ENCODE data around the gene EML3. TPM values are rescaled to one million over a fixed set of nuclear protein-coding genes. Genes with fewer than 3 reads are reported as not detected.
"Not testable (repeated sequence)": the region's sequence is repeated elsewhere in the genome, so short reads cannot be mapped to it uniquely, and the experiment has no call there.

EML3 gene
- total RNA-seq, 1 donor from 2014 or later, result 13.1 TPM

DNA sequence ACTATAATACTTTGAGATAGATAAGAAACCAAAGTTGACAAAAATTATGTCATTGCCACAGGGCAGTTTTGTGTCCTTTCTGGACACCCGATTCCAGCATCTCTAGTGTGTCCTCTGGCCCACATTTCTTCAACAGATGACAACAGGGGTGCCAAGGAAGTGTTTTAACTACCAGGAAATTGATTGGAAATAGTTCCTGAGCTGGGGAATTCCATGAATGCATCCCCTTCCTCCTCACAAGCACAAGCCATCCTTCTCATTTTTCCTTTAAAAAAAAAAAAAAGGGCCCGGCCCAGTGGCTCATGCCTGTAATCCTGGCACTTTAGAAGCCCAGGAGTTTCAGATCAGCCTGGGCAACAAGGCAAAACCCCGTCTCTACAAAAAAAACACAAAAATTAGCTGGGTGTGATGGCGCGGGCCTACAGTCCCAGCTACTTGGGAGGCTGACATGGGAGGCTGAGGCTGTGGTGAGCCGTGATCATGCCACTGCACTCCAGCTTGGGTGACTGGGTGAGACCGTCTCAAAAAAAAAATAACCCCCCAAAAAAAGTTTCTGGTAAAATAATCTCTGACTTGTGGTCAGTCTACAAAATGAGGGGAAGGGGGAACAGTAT, 10.0 kb upstream of the EML3 start:
- intact Hi-C loops (cut with DNase I), result no loop called here
- DNase-seq (no peak), ATAC-seq (ENCODE audit: poor library complexity) (no peak)

DNA sequence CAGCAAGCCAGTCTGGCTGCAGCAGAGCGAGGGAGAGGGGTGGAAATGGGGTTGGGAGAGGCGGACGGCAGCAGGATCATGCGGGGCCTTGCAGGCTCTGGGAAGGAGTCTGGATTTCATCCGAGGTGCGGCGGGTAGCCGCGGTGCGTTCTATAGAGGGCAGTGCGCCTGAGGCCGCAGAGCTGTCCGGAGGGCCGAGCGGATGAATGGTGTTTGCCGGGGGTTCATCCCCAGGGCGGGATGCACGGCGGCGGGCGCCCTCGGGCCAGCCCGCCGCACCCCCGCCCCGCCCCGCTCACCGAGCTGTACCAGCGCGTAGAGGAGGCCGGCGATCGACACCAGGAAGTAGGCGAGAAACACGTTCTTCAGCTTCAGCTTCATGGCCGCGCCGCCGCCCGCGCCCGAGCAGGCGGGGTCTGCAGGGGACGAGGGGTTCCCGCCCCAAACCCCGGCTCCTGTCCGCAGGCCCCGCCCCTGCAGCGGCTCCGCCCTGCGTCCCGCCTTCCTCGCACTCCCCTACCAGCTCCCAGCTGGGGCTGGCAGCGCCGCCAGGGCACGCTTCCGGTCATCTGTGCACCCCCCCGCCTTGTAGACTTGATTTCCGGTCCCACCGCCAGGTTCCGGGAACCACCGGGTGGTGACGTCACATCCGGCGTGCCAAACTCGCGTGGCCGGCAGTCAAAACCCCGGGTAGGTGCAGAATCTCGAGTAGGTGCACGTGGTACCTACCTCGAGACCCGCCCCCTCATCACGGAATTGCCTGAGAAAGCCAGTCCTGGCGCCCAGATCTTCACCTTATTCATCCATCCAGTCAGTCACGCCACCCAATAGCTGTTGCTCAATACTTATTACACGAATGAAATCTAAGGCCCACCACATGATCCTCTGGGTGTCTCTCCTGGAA, 9.2 kb upstream of the EML3 start, which contains the start of gene B3GAT3:
TSS of gene B3GAT3 (minus strand) at position 420 of the 904 bp plus-strand sequence. CDS start at position 381, 39 bp downstream.
- intact Hi-C loops (cut with DNase I), result no loop called here
- peak; percentile 99 for DNase-seq

DNA sequence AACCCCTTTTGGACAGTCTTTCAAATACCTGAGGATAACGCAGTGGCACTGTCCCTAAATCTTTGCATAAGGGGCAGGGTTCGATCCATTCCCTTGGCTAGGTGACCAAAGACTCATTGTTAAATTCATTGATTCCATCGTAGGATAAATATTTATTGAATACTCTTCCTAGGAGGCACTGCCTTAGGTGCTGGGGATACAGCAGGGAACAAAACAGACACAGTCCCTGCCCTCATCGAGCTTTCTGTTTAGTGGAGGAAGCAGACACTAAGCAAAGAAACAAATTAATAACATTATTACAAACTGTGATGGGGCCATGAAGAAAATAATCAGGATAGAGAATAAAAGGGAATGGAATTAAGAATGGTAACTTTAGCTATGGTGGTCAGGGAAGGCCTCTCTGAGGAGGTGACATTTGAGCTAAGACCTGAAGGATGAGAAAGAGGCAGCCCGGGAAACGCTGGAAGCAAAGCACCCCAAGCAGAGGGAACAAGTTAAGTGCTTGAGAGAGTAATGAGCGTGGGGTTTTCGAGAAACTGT, 8.5 kb upstream of the EML3 start:
- ATAC-seq (ENCODE audit: poor library complexity) (no peak), DNase-seq (no peak)
- intact Hi-C loops (cut with DNase I), result no loop called here

More for the DNA sequence above, 9.2 kb upstream of the EML3 start, which contains the start of gene B3GAT3:
- peak; percentile 99 for ATAC-seq (ENCODE audit: poor library complexity)

DNA sequence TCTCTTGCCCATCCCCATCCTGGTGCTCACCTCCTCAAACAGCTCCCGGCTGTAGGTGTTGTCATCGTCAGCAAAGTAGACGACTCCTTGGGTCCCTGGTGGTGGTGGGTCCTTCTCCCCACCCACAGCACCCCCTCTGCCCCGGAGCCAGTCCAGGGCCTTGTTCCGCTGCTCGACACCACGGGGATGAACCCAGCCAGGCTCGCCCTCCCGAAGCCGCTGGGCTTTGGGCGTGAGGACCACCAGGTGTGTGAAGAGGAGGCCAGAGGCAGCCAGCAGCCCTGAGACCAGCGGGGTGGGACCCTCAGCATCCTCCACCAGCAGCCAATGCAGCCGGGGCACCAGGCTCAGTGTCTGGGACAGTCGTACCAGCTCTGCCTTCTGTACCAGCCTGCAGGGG, 4.4 kb upstream of the EML3 start:
- intact Hi-C loops (cut with DNase I); DNase-seq; ATAC-seq (ENCODE audit: poor library complexity): not testable (repeated sequence)

DNA sequence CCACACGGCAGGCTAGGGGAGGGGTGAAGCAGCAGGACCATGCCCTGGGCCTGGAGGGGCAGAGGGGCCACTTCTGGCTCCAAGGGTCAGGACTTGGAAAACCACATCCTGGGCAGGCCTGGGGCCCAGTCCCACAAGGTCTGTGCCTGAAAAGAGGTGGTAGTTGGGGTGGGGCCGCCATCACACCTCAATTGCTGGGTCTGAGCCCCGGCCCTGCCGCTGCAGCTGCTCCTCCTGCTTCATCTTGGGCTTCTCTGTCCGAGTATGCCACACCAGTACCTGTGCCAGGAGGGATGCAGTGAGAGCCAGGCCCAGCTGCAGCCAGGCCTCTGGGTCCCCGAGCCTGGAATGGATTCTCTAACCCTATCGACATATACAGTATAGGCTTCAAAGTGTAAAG, 2.9 kb upstream of the EML3 start:
- DNase-seq (no peak), ATAC-seq (ENCODE audit: poor library complexity) (no peak)
- intact Hi-C loops (cut with DNase I), result no loop called here

DNA sequence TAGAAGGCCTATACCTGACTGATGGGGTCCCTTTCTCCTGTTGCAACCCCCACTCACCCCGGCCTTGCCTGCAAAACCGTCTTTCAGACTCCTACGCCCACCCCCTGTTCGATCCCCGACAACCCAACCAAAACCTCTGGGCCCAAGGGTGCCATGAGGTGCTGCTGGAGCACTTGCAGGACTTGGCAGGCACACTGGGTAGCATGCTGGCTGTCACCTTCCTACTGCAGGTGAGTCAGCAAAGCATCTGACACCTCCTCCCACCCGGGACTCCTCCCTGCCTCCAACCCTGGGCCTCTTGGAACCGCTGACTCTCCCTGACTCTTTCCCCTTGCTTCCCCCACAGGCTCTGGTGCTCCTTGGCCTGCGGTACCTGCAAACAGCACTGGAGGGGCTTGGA, 1.7 kb upstream of the EML3 start:
- ATAC-seq (ENCODE audit: poor library complexity) (no peak), DNase-seq (no peak)
- intact Hi-C loops (cut with DNase I), result no loop called here

DNA sequence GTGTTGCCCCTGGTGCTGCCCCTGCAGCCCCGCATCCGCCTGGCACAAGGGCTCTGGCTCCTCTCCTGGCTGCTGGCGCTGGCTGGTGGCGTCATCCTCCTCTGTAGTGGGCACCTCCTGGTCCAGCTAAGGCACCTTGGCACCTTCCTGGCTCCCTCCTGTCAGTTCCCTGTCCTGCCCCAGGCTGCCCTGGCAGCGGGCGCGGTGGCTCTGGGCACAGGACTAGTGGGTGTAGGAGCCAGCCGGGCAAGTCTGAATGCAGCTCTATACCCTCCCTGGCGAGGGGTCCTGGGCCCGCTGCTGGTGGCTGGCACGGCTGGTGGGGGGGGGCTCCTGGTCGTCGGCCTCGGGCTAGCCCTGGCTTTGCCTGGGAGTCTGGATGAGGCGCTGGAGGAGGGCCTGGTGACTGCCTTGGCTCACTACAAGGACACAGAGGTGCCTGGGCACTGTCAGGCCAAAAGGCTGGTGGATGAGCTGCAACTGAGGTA, 760 bp upstream of the EML3 start:
- no peak for DNase-seq
- intact Hi-C loops (cut with DNase I), result no loop called here

DNA sequence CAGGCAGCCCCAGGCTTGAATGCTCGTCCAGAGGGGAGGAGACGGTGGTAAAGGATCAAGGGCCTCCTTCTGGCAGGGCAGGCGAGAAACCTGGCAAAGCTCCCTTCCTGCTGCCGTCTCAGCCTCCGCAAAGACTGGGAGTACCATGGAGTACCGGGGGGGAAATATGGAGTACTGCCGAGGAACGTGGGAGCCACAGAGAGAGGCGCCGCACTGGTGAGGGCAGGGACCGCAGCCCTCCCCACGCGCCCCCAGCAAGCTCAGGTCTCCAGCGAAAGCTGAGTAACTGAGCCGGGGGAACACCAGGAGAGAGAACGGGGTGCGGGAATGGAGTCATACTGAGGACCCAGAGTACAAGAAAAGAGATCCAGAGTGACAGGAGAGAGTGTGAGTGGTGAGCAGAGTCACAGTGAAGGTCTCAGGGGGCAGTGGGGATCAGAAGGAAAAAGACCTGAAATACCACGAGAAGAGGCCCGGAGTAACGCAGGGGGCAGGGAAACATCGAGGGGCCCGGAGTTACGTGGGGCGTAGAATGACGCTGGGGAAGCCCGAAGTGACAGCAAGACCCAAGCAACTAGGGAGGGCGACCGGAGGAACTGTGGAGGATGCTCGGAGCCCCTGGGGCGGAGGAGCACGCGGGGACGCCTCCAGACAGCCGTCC, 740 bp downstream of the EML3 start:
- DNase-seq (peak; percentile 73), ATAC-seq (ENCODE audit: poor library complexity) (peak; percentile 5)
- intact Hi-C loops (cut with DNase I), result no loop called here

More for the DNA sequence above, 760 bp upstream of the EML3 start:
- ATAC-seq (ENCODE audit: poor library complexity), result peak; percentile 0

DNA sequence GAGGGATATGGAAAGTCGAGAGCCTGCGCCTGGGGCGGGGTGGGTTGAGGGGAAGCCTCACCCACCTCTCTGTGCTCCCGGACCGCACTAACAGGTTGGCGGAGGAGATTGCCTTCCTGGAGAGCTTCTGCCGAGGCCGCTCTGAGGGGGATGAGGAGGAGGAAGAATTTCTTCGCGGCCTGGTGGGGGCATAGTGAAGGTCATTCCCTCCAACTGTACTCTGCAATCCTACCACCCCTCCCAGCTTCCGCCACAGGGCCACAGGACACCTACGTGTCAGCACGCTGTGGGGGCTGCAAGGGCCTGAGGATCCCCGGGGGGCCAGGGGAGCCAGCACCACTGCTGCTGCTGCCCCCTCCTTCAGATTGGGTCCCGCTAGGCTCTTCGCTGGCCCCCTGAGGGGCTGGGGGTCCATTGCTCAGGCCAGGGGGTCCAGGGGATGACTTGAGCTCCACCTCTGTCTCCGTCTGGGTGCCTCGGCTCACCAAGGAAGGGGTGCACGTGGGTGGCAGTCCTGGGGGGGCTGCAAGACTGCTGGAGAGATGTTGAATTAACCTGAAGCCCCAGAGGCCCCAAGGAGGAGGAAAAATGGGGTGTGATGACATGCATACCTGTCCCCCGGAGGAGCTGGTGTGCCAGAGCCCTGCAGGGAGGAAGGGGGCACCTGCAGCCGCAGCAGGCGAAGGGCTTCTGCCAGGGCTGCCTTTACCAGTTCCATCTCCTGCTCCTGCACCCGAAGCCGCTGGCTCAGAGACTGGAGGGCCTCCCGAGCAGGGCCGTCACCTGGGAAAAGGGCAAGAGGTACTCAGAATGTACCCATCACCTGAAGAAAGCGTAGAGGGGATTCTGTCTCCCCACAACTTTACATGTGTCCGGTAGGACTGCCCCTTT, 1.5 kb downstream of the EML3 start:
- ATAC-seq (ENCODE audit: poor library complexity), result no peak
- intact Hi-C loops (cut with DNase I), result no loop called here
- no peak for DNase-seq

DNA sequence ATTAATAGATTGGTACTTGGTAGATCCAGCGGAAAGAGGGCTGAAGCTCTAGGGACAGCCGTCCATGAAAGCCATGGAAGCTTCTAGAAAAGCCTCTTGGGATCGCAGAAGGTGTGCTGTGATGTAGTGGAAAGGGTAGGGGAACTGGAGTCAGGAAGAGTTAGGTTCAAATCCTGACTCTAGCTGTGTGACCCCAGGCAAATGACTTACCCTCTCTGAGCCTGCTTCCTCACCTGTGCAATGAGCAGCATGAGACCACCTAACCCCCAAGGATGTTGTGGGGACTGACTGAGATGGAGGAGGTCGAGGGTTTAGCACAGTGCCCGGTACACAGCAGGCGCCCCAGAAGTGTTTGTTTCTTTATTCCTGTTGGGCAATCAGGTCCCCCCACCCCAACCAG, 2.2 kb downstream of the EML3 start:
- intact Hi-C loops (cut with DNase I), result no loop called here
- DNase-seq (no peak), ATAC-seq (ENCODE audit: poor library complexity) (no peak)

DNA sequence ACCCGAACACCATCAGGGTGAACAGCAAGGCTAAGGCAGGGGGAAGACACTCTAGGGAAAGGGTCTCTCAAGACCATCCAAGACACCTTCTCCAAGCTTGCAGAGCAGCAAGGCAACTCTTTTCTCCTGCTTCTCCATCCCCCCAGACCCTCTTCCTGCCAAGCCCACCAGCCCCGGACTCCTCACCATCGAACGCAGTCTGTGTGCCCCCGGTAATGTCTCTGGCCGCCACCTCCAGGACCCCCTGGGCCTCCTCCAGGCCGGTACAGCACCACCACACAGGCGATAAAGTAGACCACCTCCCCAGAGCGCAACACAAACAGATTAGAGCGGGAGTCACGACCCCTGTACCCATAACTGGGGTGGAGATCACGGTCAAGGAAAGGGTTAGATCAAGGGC, 3.8 kb downstream of the EML3 start:
- ATAC-seq (ENCODE audit: poor library complexity), result no peak
- no peak for DNase-seq
- intact Hi-C loops (cut with DNase I), result no loop called here

DNA sequence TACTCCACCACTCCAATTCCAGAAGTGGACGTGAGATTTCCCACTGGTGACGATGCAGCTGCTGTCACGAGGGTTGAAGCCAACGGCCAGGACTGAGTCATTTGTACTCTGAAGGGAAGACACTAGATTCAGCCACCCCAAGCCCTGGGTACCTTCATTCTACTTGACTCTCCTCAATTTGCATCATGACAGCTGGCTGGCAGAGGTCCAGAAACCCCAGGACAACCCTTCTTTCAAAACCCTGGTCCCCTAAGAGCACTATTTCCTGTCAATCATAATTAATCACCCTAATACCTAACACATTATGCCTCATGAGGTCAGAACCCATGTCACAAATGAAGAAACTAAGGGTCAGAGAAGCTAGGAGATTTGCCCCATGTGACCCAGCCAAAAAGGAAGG, 4.9 kb downstream of the EML3 start:
- no peak for ATAC-seq (ENCODE audit: poor library complexity)
- peak; percentile 27 for DNase-seq
- intact Hi-C loops (cut with DNase I), result no loop called here

DNA sequence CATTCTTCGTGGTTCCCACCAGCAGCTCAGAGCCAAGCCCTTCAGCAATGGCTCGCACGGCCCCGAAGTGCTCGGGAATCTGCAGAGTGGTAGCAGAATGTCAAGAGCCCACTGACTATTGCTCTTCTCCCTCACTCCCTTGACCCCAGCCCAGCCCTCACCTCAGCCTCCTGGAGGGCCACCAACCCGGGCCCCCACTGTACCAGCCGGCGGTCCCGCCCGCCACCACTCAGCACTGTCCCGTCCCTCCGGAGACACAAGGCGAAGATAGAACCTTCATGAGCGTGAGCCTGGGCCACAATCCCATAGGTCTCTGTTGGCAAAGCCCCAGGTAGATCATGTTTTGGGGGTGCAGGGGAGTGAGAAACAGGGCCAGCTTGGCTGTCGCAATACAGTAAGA, 6.7 kb downstream of the EML3 start:
- intact Hi-C loops (cut with DNase I), result no loop called here
- ATAC-seq (ENCODE audit: poor library complexity) (no peak), DNase-seq (peak; percentile 26)

DNA sequence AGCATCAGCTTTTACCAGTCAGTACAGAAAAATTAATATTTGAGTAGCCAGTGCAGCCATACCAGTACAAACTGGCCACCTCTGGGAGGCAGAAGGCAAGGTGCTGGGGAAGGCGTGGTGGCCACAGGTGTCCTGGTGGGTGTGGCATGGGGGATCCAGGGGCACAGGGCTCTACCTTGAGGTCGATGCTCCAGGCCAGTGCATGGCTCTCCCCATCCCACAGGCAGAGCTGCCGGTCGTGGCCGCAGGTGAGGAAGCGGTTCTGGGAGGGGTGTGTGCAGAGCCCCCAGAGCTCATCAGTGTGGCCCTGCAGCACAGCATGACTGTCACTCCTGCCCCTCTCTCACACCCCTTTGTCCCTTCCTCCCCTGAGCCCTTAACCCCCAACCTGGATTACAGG, 7.1 kb downstream of the EML3 start:
- no peak for DNase-seq
- intact Hi-C loops (cut with DNase I), result no loop called here
- no peak for ATAC-seq (ENCODE audit: poor library complexity)

DNA sequence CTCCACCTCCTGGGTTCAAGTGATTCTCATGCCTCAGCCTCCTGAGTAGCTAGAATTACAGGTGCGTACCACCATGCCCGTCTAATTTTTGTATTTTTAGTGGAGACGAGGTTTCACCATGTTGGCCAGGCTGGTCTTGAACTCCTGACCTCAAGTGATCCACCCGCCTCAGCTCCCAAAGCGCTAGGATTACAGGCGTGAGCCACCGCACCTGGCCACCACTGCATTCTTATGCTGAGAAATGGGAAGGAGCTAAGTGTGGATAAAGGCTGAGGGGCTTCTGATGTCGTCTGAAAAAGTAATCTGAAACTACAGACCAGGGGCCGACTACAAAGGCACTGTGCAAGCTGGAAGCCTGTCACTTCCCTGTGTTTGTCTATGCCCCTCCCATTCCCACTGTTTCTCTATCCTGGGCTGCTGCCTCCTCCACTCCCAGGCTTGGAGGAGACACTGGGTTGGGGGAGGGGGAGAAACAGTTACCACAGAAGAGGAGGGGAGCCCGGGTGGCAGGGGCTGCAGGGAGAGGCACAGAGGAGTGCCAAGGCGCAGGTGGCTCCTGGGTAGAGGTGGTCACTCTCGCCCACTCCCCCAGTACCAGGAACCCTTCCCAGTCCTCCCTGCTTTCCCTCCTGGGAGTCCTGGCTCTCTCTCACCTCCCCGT, 8.0 kb downstream of the EML3 start:
- ATAC-seq (ENCODE audit: poor library complexity) (no peak), DNase-seq (peak; percentile 28)
- intact Hi-C loops (cut with DNase I), result no loop called here

DNA sequence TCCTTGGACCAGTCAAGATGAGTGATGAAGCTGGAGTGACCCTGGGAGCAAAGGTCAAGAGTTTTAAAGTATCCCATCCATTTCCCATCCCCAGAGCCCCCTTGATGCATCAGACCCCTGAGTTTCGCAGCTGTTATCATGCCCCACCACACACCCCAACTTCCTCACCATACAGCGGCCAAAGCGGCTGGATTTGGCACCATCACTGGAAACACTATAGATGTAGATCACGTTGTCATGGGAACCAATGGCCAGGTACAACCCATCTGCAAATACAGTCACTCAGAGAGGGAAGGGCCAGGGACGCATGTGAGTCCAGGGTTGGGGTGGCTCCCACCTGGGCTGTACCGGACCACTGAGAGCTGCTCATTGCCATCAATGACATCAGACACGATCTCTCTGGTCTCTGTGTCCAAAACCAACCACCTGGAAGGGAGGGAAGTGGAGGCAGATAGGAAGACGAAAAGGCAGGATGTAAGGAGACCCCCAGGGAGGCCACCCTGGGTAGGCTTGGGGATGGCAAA, 8.7 kb downstream of the EML3 start:
- peak; percentile 20 for DNase-seq
- intact Hi-C loops (cut with DNase I), result no loop called here
- ATAC-seq (ENCODE audit: poor library complexity), result no peak

DNA sequence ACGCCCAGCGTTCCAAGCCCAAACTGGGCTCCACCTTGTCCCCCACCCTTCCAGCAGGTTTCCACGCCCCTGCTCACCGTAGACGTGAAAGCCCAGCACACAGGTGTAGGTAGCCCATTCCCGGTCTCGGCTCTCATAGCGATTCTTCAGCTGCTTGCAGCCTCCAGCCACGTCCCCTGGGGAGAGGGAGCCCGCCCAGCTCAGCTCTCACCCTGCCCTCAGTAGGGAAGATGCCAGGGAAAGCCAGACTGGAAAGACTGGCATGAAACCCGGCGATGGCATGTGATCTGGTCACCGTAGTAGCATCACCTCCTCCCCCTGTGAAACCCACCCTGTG, 9.5 kb downstream of the EML3 start:
- peak; percentile 54 for DNase-seq

More for the DNA sequence above, 9.5 kb downstream of the EML3 start:
- intact Hi-C loops (cut with DNase I), result no loop called here
- ATAC-seq (ENCODE audit: poor library complexity), result no peak

Data from Right ventricle myocardium superior (tissue), 1 donor.